GM19452 (cell line): Measurements from ENCODE around the gene NFIA.

Source experiments
- ATAC-seq: cut with Tn5 transposase; IDR thresholded peaks from one replicate; pipeline ENCODE4 v1.9.1; 2021; ENCODE audit not compliant: unreplicated experiment

The NFIA gene

GRCh38 chr1:61419657-61420056 is 337.3 kb downstream of the NFIA start:
- ATAC-seq = no peak

DNA sequence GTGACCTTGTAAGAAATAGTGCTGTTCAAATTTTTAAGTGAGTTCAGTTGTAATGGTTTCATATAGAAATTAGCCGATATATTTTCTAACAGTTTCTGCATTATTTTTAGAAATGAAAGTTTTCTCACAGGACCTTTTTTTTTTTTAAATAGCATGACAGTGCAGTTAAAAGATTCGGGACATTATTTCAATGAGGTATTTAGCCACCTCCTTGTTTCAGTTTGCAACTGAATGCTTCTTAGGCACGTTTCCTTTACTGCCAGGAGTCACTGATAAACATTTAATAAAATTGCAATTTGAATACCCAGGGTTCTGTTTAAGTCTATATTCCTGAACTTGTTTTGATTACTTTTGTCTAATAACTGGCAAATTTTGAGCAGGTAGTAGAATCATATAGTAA is 337.9 kb downstream of the NFIA start:
- no peak for ATAC-seq

GRCh38 chr1:61420909-61421835 is 338.8 kb downstream of the NFIA start:
- no peak for ATAC-seq

GRCh38 chr1:61423643-61424042 is 341.3 kb downstream of the NFIA start:
- no peak for ATAC-seq

GRCh38 chr1:61424382-61424781 is 342.0 kb downstream of the NFIA start:
- ATAC-seq = no peak

DNA sequence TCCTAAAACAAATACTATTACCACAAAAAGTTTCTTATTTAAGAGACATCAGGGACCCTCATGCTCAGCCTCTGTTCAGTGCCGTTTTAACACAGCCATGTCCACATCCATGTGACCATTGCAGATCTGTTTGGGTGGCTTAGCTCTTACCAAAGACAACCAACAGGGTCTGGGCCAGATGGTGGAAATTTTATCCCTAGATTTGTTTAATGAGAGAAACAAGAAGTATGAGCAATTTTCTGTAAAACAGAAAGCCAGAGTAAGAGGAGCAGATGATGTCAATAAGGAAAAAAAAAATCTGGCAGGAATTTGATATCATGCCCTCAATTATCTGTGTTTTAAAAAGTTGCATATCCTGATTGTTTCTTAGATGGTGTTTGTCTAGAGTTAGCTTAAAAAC is 342.7 kb downstream of the NFIA start:
- ATAC-seq = no peak

DNA sequence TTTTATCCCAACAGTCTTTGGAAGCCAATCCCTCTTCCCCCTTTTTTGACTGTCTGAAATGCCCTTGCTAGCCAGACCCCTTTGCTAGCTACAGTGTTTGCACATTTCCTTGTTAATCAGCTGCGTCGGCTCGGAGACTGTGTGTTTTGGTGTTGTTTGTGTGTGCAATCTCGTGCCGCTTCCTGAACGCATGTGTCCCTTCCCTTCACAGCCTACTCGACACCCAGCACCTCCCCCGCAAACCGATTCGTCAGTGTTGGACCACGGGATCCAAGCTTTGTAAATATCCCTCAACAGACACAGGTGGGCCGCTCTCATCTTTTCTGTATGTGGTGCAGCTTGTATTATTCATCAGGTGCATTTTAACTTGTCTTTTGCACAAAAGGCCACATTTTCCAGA is 343.9 kb downstream of the NFIA start:
- no peak for ATAC-seq

DNA sequence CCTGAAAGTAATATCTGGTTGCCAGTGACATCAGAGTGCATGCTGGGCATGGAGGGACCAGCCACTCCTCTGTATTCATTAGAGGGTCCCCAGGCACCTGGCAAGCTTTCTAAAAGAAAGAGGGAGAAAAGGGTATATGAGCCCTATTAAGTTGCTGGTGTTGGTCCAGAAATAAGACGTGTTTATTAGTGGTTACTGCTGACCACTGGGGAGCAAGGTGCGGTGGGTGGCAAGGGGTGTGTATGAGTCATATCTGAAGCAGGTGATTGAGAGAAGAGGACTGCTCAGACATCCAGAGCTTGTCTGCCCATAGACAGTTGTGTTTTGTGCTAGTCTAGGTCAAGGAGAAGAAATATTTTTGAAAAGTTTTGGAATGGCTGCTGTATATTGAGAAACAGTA is 344.5 kb downstream of the NFIA start:
- ATAC-seq = no peak

GRCh38 chr1:61427510-61427909 is 345.1 kb downstream of the NFIA start:
- ATAC-seq = no peak

GRCh38 chr1:61428146-61428545 is 345.8 kb downstream of the NFIA start:
- no peak for ATAC-seq

DNA sequence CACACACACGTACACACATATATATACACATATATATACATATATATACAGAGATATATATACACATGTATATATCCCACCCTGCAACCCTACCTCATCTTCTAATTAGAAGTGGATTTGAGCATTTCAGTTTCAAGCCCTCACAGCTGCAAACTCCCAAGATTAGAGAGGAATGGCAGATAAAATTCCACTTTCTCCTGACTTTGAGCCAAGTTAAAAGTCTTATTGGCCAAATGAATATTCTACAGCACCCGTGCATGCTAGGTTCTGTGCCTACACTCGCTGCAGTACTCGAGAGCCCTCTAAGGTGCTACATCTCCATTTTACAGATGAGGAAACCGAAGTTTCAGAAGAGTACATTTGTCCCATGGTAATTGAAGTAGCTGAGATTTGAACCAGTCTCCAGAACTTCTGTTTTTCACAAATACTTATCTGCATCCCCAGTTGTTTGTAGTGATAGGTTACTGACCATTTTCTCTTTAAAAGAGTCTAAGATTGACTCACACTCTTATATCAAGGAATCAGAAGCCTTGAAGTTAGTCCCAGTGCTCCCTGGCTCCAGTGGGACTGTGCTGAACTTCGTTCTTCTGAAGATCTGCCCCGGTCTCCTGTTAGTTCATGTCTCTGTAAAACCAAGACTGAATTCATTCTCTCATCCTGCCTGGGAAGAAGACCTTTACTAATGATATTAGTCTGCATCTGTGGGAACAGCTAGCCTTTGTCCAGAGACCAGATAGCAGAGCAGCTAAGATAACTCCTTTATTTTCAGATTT is 350.4 kb downstream of the NFIA start:
- no peak for ATAC-seq

- no peak for ATAC-seq
These were observed 351.3 kb downstream of the NFIA start for GRCh38 chr1:61433646-61434045.

GRCh38 chr1:61434276-61434675 is 351.9 kb downstream of the NFIA start:
- ATAC-seq = no peak

GRCh38 chr1:61435226-61435625 is 352.9 kb downstream of the NFIA start:
- ATAC-seq = no peak

GRCh38 chr1:61436016-61436415 is 353.7 kb downstream of the NFIA start:
- ATAC-seq = no peak

DNA sequence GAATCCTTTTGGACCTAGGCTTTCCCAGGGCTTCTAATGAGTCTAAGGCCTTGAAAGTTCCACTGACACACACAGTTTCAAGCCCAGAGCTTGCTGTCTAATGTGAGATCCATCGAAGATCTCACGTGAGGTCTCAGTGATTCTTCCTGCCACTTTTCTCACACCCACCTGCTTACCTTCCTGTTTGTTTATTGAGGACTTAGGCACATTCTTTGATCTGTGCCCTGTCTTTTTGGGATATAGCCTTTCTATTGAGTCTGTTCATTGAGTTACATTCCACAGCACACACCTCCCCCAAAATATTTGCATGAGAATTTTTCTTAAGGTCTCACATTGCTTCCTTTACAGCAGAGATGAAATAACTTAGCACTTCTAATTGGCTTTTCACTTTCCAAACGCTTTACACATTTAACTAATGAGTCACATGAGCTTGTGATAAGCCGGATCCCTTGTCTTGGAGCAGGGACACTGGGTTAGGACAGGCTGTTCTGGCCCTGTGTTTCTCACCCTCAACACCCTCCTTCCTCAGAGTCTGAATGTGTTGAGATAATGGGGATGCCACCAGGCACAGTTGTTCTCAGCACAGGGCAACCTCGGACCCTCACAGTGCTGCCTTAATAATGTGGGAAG is 354.2 kb downstream of the NFIA start:
- ATAC-seq = no peak

DNA sequence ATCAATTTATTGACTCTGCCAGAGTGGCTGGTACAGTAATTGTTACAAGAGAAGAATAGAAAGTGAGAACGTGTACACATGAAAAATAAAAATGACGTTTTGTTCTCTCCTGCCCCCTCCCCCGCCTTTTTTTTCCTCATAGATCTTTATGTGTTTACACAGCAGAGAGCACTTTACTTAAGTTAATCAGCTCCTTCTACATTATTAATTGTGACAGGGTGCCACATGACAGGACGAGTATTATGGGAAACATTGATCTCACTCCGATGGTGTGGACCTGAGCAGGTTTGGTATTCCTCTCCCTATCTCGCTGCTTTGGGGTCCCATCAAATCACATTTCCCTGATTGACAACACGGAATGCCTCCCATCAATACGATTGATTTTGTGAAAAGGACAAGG is 356.9 kb downstream of the NFIA start:
- no peak for ATAC-seq

GRCh38 chr1:61441723-61442262 is 359.4 kb downstream of the NFIA start:
- ATAC-seq = no peak

- ATAC-seq = no peak
These were observed 360.2 kb downstream of the NFIA start for GRCh38 chr1:61442544-61442943.

GRCh38 chr1:61444288-61444687 is 361.9 kb downstream of the NFIA start:
- no peak for ATAC-seq

- ATAC-seq = no peak
These were observed 363.0 kb downstream of the NFIA start for GRCh38 chr1:61445269-61445825.
